HepG2 (cell line): Measurements from ENCODE around the gene VILL. TPM values are rescaled to one million over a fixed set of nuclear protein-coding genes. Genes with fewer than 3 reads are reported as not detected.
A peak's percentile ranks its signal among the peaks of the same experiment; 100 is the strongest.

ENCODE experiments used
- CREB1 ChIP-seq, 2 experiments: fragments of 450-650 bp in 1 of 2; IDR thresholded peaks; 2 replicates each; pipeline ENCODE4 v1.6.1; 2016 to 2017; ENCODE audit warnings: control low read depth in 1 of 2, mild to moderate bottlenecking in 1 of 2, missing compliant biosample characterization in 1 of 2, missing genetic modification characterization in 1 of 2
- ETV6 ChIP-seq: sonication (generic); formaldehyde crosslinking; conservative IDR thresholded peaks from 2 replicates; pipeline ENCODE4 v1.4.0; 2020; ENCODE audit warnings: missing genetic modification reagents
- GMEB2 ChIP-seq: IDR thresholded peaks from 2 replicates; pipeline ENCODE4 v1.6.1; 2016; ENCODE audit warnings: missing biosample characterization, missing genetic modification reagents, low read depth
- GPN1 ChIP-seq: sonication (generic); formaldehyde crosslinking; IDR thresholded peaks from 2 replicates; pipeline ENCODE4 v1.5.1; 2020; ENCODE audit warnings: missing genetic modification reagents, borderline replicate concordance
- GTF3A ChIP-seq: sonication (generic); formaldehyde crosslinking; conservative IDR thresholded peaks from 2 replicates; pipeline ENCODE4 v1.4.0; 2020; ENCODE audit warnings: mild to moderate bottlenecking, missing genetic modification reagents
- HHEX ChIP-seq: IDR thresholded peaks from 2 replicates; pipeline ENCODE4 v1.6.1; 2016; ENCODE audit warnings: control low read depth
- KDM1A ChIP-seq: IDR thresholded peaks from 2 replicates; pipeline ENCODE4 v1.6.1; 2016; ENCODE audit warnings: missing compliant biosample characterization
- LCORL ChIP-seq, 2 experiments: fragments of 450-650 bp in 1 of 2; sonication (generic) in 1 of 2; formaldehyde crosslinking in 1 of 2; IDR thresholded peaks; 2 replicates each; pipeline versions ENCODE4 v1.5.0 to v1.6.1; 2017 to 2020; ENCODE audit warnings: antibody characterized with exemption in 1 of 2, missing genetic modification reagents in 1 of 2
- MYNN ChIP-seq: sonication (generic); formaldehyde crosslinking; IDR thresholded peaks from 2 replicates; pipeline ENCODE4 v1.4.0; 2020; ENCODE audit warnings: mild to moderate bottlenecking, low read depth, missing genetic modification reagents
- RARG ChIP-seq: sonication (generic); formaldehyde crosslinking; IDR thresholded peaks from 2 replicates; pipeline ENCODE4 v1.4.0; 2020; ENCODE audit warnings: low read depth, mild to moderate bottlenecking, missing genetic modification reagents
- RBM22 ChIP-seq: fragments of 200-400 bp; formaldehyde crosslinking; optimal IDR thresholded peaks from 2 replicates; pipeline ENCODE3; 2017; ENCODE audit warnings: mild to moderate bottlenecking, low read length, moderate library complexity
- SCMH1 ChIP-seq: sonication (generic); formaldehyde crosslinking; IDR thresholded peaks from 2 replicates; pipeline ENCODE4 v1.9.0; 2021; ENCODE audit warnings: missing genetic modification reagents, mild to moderate bottlenecking, borderline replicate concordance
- STAT5B ChIP-seq: sonication (generic); formaldehyde crosslinking; IDR thresholded peaks from 2 replicates; pipeline ENCODE4 v1.4.0; 2020; ENCODE audit warnings: missing genetic modification reagents
- TEAD3 ChIP-seq: optimal IDR thresholded peaks from 2 replicates; pipeline ENCODE3; 2016; ENCODE audit warnings: borderline replicate concordance
- YY1 ChIP-seq: IDR thresholded peaks from 2 replicates; pipeline ENCODE4 v1.6.1; 2011; ENCODE audit warnings: low read length, low read depth, moderate library complexity, mild to moderate bottlenecking; ENCODE audit not compliant: insufficient read depth, insufficient replicate concordance
- ZMAT5 ChIP-seq: sonication (generic); formaldehyde crosslinking; IDR thresholded peaks from 2 replicates; pipeline ENCODE4 v1.5.0; 2020; ENCODE audit warnings: mild to moderate bottlenecking, low read depth, missing genetic modification reagents, borderline replicate concordance
- ZNF124 ChIP-seq: sonication (generic); formaldehyde crosslinking; IDR thresholded peaks from 2 replicates; pipeline ENCODE4 v1.4.0; 2020; ENCODE audit warnings: missing genetic modification reagents
- ZNF205 ChIP-seq: IDR thresholded peaks from 2 replicates; pipeline ENCODE4 v1.6.1; 2018; ENCODE audit warnings: missing biosample characterization, missing genetic modification reagents
- ZNF350 ChIP-seq: sonication (generic); formaldehyde crosslinking; IDR thresholded peaks from 2 replicates; pipeline ENCODE4 v1.4.0; 2020; ENCODE audit warnings: mild to moderate bottlenecking, low read depth, missing genetic modification reagents, borderline replicate concordance
- ZNF605 ChIP-seq: sonication (generic); formaldehyde crosslinking; IDR thresholded peaks from 2 replicates; pipeline ENCODE4 v1.8.0; 2022; ENCODE audit warnings: mild to moderate bottlenecking, missing genetic modification reagents
- ZNF781 ChIP-seq: sonication (generic); formaldehyde crosslinking; IDR thresholded peaks from 2 replicates; pipeline ENCODE4 v1.5.1; 2020; ENCODE audit warnings: borderline replicate concordance, mild to moderate bottlenecking, missing genetic modification reagents; ENCODE audit errors: not compliant biosample characterization
- polyA plus RNA-seq, 8 experiments: library from polyadenylated mRNA; depleted of rRNA in 3 of 8; stranded (reverse) in 7 of 8; unstranded in 1 of 8; fragments of >200 nt; fragmentation: Illumina TruSeq in 4 of 8; extraction: Trizol in 4 of 8; gene quantifications; 2 replicates each; pipeline versions ENCODE4 v1.2.1 to v1.2.3, GENCODE V29; 2011 to 2016; ENCODE audit warnings: low read depth in 4 of 8, missing spikeins in 1 of 8, mixed read lengths in 1 of 8; ENCODE audit not compliant: insufficient read depth in 1 of 8
- total RNA-seq, 5 experiments: library from RNA; depleted of rRNA; stranded (reverse); fragments of >200 nt; fragmentation: Illumina TruSeq; extraction: Trizol; gene quantifications; 2 replicates each; pipeline ENCODE4 v1.2.3, GENCODE V29; 2016; ENCODE audit warnings: low read depth in 1 of 5
- TF ChIP-seq, protein P1 (sequence below): sonication (generic); formaldehyde crosslinking; IDR thresholded peaks from 2 replicates; pipeline ENCODE4 v1.9.0; 2021; ENCODE audit warnings: mild to moderate bottlenecking, missing genetic modification reagents

VILL gene
- total and polyA plus RNA-seq, 2 of the 13 experiments (the other 11 are each of a cell fraction or from before 2014, with no cell fraction given): 3.2 to 5.3 TPM

- TF ChIP-seq ZNF124 (CRISPR knock-in tag) (no peak), HHEX (CRISPR knock-in tag) (no peak), YY1 (peak; percentile 50), ZNF781 (no peak), GMEB2 (CRISPR knock-in tag) (no peak), SCMH1 (CRISPR knock-in tag) (no peak), ZNF205 (CRISPR knock-in tag) (peak; percentile 44; the same call in 1 of the 2 replicates), MYNN (no peak), STAT5B (CRISPR knock-in tag) (no peak), RBM22 (peak; percentile 74), GPN1 (CRISPR knock-in tag) (no peak), CREB1 (IDR thresholded peaks at IDR 0.05) (no peak), CREB1 (CRISPR knock-in tag; IDR thresholded peaks at IDR 0.05) (no peak), ZMAT5 (CRISPR knock-in tag) (no peak), TEAD3 (CRISPR knock-in tag) (peak; percentile 38), ZNF350 (CRISPR knock-in tag) (0 out of 2 replicates have a peak, but pooled peaks have one; percentile 15), KDM1A (CRISPR knock-in tag) (no peak; the same call in 1 of the 2 replicates), ETV6 (no peak), LCORL (IDR thresholded peaks at IDR 0.05) (no peak), LCORL (CRISPR knock-in tag; IDR thresholded peaks at IDR 0.05) (peak; percentile 47; the same call in 1 of the 2 replicates), ZNF605 (CRISPR knock-in tag) (0 out of 2 replicates have a peak, but pooled peaks have one; percentile 20), RARG (0 out of 2 replicates have a peak, but pooled peaks have one; percentile 39), GTF3A (CRISPR knock-in tag) (0 out of 2 replicates have a peak, but pooled peaks have one; percentile 33)
- TF ChIP-seq, protein P1, sequence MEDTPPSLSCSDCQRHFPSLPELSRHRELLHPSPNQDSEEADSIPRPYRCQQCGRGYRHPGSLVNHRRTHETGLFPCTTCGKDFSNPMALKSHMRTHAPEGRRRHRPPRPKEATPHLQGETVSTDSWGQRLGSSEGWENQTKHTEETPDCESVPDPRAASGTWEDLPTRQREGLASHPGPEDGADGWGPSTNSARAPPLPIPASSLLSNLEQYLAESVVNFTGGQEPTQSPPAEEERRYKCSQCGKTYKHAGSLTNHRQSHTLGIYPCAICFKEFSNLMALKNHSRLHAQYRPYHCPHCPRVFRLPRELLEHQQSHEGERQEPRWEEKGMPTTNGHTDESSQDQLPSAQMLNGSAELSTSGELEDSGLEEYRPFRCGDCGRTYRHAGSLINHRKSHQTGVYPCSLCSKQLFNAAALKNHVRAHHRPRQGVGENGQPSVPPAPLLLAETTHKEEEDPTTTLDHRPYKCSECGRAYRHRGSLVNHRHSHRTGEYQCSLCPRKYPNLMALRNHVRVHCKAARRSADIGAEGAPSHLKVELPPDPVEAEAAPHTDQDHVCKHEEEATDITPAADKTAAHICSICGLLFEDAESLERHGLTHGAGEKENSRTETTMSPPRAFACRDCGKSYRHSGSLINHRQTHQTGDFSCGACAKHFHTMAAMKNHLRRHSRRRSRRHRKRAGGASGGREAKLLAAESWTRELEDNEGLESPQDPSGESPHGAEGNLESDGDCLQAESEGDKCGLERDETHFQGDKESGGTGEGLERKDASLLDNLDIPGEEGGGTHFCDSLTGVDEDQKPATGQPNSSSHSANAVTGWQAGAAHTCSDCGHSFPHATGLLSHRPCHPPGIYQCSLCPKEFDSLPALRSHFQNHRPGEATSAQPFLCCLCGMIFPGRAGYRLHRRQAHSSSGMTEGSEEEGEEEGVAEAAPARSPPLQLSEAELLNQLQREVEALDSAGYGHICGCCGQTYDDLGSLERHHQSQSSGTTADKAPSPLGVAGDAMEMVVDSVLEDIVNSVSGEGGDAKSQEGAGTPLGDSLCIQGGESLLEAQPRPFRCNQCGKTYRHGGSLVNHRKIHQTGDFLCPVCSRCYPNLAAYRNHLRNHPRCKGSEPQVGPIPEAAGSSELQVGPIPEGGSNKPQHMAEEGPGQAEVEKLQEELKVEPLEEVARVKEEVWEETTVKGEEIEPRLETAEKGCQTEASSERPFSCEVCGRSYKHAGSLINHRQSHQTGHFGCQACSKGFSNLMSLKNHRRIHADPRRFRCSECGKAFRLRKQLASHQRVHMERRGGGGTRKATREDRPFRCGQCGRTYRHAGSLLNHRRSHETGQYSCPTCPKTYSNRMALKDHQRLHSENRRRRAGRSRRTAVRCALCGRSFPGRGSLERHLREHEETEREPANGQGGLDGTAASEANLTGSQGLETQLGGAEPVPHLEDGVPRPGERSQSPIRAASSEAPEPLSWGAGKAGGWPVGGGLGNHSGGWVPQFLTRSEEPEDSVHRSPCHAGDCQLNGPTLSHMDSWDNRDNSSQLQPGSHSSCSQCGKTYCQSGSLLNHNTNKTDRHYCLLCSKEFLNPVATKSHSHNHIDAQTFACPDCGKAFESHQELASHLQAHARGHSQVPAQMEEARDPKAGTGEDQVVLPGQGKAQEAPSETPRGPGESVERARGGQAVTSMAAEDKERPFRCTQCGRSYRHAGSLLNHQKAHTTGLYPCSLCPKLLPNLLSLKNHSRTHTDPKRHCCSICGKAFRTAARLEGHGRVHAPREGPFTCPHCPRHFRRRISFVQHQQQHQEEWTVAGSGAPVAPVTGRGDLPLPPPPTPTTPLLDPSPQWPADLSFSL: peak; percentile 92
Measured at GRCh38 chr3:37967260-37967881, 23.2 kb upstream of the VILL start (continued).
